ENCODE measurements around the gene PPARG.

DNA sequence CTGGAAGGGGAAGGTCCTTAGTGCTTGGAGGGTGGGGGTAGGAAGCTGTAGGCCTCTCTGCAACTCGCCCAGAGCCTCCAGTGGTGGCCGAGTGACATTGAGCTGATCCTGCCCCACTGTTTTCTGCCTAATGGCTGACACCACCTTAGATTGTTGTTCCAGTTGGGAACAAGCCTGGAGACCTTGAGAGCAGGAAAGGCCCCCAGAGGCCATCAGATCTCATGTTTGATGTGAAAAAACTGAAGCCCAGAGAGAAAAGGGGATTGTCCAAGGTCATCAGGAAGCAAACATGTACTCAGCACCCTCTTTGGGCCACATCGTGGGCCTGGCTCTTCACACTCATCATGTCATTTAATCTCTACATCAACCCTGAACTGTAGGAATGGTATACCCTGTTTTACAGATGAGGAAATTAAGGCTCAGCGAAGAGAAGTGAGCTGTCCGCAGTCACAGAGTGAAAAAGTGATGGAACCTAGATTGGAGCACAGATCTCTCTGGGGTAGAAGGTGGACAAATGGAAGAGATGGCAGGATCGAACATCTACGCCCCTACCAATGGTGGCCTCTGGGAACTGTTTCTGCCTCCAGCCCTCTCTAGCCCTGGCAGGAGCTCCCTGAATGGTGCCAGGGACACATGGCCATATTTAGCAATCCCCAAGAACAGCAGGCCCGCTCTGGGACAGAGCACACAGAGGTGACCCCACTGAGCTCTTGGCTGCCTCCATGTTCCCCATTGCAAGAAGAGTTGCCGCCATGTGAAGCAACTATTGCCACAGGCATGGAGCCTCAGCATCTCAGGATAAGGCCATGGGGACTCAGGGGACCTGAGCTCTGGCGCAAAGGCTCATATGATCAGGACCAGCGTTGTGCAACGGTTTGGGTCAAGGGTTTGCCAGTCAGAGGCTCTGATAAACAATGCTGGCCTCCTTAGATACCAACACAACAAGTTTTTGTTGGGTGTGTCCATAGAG lies 163.8 kb downstream of the PPARG start:
- TF ChIP-seq, protein P1, sequence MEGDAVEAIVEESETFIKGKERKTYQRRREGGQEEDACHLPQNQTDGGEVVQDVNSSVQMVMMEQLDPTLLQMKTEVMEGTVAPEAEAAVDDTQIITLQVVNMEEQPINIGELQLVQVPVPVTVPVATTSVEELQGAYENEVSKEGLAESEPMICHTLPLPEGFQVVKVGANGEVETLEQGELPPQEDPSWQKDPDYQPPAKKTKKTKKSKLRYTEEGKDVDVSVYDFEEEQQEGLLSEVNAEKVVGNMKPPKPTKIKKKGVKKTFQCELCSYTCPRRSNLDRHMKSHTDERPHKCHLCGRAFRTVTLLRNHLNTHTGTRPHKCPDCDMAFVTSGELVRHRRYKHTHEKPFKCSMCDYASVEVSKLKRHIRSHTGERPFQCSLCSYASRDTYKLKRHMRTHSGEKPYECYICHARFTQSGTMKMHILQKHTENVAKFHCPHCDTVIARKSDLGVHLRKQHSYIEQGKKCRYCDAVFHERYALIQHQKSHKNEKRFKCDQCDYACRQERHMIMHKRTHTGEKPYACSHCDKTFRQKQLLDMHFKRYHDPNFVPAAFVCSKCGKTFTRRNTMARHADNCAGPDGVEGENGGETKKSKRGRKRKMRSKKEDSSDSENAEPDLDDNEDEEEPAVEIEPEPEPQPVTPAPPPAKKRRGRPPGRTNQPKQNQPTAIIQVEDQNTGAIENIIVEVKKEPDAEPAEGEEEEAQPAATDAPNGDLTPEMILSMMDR (IDR thresholded peaks at IDR 0.05), result no peak
- TF ChIP-seq POLR2A (IDR thresholded peaks at IDR 0.05) (no peak), POLR2AphosphoS5 (IDR thresholded peaks at IDR 0.05) (peak; percentile 30 to 73), EP300 (IDR thresholded peaks at IDR 0.05) (peak in 1 of 4 donors; percentile 96)

Data from upper lobe of left lung (tissue), 4 donors.